Stimulated activated CD4-positive, alpha-beta T cell treated with anti-CD3 and anti-CD28 coated beads, TNF-alpha, amount 100 ng/mL, for 1 hour (primary cell): ENCODE data around the gene KRTAP19-4.
"Not testable (repeated sequence)": the region's sequence is repeated elsewhere in the genome, so short reads cannot be mapped to it uniquely, and the experiment has no call there.

Experiments
- DNase-seq, 3 donors: peaks; one replicate each; pipeline ENCODE4 v3.0.0-alpha.2; 2020; ENCODE audit warnings: low read depth in 3 of 3, low spot score in 1 of 3

The KRTAP19-4 gene, protein sequence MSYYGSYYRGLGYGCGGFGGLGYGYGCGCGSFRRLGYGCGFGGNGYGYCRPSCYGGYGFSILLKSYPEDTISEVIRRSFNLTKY

DNA sequence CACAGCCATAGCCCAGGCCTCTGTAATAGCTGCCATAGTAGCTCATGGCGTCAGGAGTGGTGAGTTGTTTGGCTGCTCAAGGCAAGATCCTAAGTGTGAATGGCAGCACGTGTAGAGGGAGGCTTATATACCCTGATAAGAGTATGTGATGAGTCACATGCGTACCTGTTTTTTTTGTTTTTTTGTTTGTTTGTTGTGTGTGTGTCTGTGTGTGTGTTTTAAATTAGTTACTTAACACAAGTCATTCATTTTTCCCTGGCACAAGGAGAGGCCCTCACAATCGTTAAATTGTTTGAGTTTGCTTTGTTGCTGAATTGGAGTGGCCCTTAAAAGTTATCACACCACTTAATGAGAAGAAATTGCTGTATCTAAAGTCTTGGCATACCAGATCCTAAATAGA is at the start of gene KRTAP19-4:
Gene KRTAP19-4, minus strand, starts transcription at position 101 of the 400 bp plus-strand sequence. Its CDS starts 55 bp downstream, at position 46.
- DNase-seq = no peak

GRCh38 chr21:30541764-30542163 is 44.8 kb upstream of the KRTAP19-4 start, which contains the start of gene KRTAP19-6:
Gene KRTAP19-6, minus strand, starts transcription at chr21:30541864. Its CDS starts 31 bp downstream, at chr21:30541833.
- no peak for DNase-seq

DNA sequence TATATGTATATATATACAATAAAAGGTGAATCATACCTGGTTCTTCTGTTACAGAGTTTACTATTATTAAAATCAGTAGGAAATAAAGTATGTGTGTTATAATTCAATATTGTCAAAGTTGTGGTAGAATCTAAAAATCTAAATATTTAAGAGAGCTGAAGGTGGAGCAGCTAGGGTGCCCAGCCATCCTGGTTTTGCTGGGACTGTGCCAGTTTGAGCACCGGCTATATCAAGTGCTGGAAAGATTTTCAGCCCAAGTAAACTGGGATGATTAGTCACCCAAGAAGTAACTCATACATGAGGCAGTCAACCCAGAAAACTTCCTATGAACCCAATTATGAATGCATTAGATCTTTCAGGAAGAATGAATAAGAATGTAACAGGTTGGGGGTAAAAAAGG is 21.9 kb upstream of the KRTAP19-4 start:
- no peak for DNase-seq

GRCh38 chr21:30515681-30516080 is 18.7 kb upstream of the KRTAP19-4 start:
- DNase-seq = no peak

DNA sequence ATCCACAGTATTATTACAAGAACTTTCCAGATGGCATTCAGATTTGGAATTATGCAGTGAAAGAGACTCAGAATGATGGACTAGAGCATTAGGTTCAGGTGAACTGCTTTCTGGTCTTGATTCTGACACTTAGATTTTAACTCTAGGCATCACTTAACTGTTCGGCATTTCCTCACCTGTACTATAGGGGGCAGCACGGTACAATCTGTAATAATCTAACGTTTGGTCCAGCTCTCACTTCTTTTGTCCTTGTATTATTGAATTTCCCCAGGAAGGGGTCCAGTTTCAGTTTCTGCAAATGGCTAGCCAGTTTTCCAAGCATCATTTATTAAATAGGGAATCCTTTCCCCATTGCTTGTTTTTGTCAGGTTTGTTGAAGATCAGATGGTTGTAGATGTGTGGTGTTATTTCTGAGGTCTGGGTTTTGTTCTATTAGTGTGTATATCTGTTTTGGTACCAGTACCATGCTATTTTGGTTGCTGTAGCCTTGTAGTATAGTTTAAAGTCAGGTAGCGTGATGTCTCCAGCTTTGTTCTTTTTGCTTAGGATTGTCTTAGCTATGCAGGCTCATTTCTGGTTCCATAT is 8.7 kb upstream of the KRTAP19-4 start:
- not testable (repeated sequence) for DNase-seq

DNA sequence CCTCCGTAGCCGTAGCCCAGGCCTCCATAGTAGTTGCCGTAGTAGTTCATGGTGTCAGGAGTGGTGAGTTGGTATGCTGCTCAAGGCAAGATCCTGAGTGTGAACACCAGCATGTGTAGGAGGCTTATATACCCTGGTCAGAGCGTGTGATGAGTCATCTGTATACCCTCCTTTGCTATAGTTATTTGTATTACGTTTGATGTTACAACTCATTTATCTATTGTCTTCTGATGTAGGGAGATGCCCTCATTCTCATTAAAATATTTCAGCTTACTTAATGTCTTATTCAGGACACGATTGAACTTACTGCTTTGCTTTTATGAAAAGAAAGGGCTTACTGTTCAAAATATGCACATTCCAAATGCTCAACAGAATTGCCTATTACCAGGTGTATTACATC is 5.1 kb upstream of the KRTAP19-4 start, which contains the start of gene KRTAP19-5:
Gene KRTAP19-5, minus strand, starts transcription at position 101 of the 400 bp plus-strand sequence. Its CDS starts 51 bp downstream, at position 50.
- DNase-seq = no peak

DNA sequence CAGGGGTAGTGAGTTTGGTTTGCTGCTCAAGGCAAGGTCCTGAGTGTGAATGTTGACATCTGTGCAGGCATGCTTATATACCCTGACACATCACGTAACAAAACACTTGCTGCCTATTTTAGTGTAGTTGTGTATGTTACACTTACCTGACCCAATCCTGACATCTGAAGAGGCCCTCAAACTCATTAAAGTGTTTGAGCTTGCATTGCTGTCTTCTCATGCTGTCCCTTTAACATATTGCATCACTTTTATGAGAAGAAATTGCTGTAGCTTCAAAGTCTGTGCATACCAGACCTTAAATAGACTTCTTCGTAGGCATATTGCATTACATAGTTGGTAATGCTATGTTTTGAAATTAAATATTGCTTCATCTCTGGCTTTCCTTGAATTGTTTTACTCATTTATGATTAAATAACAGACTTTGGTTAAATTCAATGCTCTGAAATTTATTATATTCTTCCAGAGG is 5.0 kb downstream of the KRTAP19-4 start, which contains the start of gene KRTAP19-3:
Gene KRTAP19-3, minus strand, starts transcription at position 51 of the 466 bp plus-strand sequence. CDS start 56 bp downstream, outside the sequence.
- no peak for DNase-seq

DNA sequence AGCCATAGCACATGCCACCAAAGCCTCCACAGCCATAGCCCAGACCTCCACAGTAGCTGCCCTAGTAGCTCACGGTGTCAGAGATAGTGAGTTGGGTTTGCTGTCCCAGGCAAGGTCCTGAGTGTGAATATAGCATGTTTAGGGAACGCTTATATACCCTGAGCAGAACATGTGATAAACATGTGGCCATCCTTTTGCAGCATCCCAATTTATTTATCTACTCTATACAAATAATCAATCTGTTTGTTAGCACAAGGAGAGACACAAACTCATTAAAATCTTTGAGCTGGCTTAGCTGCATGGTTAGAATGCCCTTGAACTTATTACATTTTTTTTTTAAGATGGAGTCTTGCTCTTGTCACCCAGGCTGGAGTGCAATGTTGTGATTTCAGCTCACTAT is 9.6 kb downstream of the KRTAP19-4 start, which contains the start of gene KRTAP19-2:
Gene KRTAP19-2, minus strand, starts transcription at position 101 of the 400 bp plus-strand sequence. Its CDS starts 88 bp downstream, at position 13.
- no peak for DNase-seq

- DNase-seq = no peak
Observed at GRCh38 chr21:30486180-30486579, 10.8 kb downstream of the KRTAP19-4 start.

- no peak for DNase-seq
Observed at GRCh38 chr21:30482130-30482529, 14.8 kb downstream of the KRTAP19-4 start.

DNA sequence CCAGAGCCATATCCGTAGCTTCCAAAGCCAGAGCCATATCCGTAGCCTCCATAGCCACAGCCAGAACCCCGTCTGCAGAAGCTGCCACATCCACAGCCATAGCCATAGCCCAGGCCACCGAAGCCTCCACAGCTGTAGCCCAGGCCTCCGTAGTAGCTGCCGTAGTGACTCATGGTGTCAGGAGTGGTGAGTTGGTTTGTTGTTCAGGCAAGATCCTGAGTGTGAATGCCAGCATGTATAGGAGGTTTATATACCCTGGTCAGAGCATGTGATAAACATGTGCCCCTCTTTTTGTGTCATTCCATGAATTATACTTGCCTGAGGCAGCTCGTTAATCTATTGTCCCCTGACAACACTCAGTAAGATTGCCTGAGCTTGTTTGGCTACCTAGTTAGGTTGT is 16.8 kb downstream of the KRTAP19-4 start, which contains the start of gene KRTAP19-1:
Gene KRTAP19-1, minus strand, starts transcription at position 223 of the 400 bp plus-strand sequence. Its CDS starts 50 bp downstream, at position 173.
- no peak for DNase-seq

DNA sequence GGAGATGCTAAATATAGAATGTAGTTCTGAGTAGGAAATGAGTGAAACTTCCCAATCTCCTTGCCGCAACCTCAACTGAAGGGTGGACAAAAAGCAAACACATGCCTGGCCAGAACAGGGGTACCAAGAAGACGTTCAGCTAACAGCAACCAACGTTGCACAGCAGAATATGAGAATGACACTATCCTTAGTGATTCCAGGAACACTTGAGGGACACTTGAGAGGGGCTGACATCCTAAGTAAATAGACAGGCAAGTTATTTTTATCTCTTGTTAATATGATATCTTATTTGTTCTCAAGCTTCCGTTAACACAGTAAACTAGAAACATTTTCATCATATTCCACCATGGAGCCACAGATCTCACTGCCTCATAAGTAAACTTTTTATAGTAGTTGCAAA is 17.7 kb downstream of the KRTAP19-4 start:
- DNase-seq = no peak

DNA sequence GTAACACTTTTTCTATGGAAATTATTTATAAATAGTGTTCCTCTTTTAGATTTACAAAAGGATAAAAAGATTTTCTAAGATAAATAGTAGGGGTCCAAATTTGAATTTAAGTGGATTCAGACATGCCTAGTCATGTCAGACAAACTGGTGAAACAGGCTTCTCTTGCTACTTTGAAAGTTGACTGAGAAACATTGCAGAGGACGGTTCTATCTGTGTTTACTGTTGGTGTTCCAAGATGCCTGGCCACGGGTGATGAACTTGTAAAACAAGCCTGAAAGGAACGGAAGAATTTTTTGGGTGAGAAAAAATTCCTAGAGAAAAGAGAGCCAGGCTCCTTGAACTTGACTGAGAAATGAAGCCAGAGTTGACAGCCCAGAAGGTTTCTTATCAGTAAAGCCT is 19.0 kb downstream of the KRTAP19-4 start:
- no peak for DNase-seq

DNA sequence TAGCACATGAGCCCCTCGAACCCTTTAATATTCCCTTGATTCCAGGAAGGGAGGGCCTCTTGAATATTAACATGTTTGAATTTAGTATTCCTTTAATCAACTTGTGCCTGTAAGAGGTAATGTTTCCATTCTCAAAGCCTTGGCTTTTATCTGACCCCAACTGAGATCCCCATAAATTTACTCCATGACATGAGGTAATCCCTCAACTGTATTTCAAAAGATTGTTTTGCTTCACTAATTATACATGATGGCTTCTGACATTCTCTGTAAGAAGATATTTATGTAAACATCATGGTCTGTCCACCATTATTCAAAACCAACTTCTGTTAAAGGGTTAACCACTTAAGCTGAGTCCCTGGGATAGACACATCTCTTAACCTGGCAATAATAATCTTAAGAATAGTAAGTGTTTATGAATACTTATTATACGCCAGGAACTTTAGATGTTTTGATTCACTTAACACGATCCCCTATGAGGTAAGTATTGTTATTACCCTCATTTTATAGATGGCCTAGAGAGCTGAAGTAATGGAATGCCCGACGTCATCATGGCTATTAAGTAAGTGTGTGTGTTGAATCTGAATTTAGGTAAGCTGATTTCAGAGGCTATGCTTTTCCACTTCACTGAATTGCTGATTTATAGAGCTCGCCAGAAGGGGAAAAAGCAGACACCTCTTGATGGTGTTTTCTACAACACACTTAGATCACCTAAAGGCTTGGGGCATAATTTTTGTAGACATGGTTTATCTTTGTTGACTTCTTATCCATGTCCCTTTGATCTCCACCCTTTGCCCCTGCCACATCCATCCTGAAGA is 27.9 kb downstream of the KRTAP19-4 start:
- no peak for DNase-seq

GRCh38 chr21:30463713-30464112 is 33.3 kb downstream of the KRTAP19-4 start:
- DNase-seq = no peak

GRCh38 chr21:30448514-30448913 is 48.5 kb downstream of the KRTAP19-4 start:
- DNase-seq = no peak

DNA sequence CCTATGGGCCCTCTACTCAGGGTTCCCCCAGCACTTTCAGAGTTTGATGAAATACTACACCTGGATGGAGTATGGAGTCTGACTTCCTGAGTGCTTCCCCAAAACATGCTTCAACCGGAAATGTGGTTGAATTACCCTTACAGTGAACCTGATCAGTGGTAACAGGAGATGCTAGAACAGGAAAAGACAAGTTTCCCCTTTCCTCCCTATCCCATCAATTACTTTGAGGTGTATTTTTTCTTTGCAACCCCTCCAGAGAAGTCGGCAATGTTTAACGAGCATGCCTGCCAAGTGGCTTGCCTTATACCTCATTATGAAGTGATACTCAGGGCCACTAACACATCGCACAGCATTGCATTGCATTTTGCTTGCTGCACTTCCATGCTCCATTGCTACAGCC is 49.9 kb downstream of the KRTAP19-4 start:
- DNase-seq = no peak
